Activated naive CD8-positive, alpha-beta T cell treated with anti-CD3 and anti-CD28 coated beads, Interleukin-2, amount 10 ng/mL, durations not matched to agents 7 days and 5 days (primary cell): ENCODE measurements around the gene MTHFS. TPM values are rescaled to one million over a fixed set of nuclear protein-coding genes. Genes with fewer than 3 reads are reported as not detected.
"Not testable (repeated sequence)": the region's sequence is repeated elsewhere in the genome, so short reads cannot be mapped to it uniquely, and the experiment has no call there.

Experiments
- ATAC-seq: fragments of 150-1000 bp; cut with Tn5 transposase; one replicate; pipeline ENCODE4 v1.10.0; 2021; ENCODE audit warnings: low read depth, moderate library complexity
- POLR2A ChIA-PET: fragments of 350-600 bp; sonication (Branson Sonifier 250); formaldehyde crosslinking; loops from one replicate; lab custom pipeline; 2021; ENCODE audit warnings: antibody characterized with exemption; lab: Charles Lee
- DNase-seq: peaks from one replicate; pipeline ENCODE4 v3.0.0; 2021
- H3K27ac Mint-ChIP-seq: one replicate; pipeline ENCODE4 v1.8.0; 2022; ENCODE audit warnings: mild to moderate bottlenecking, mixed read lengths
- H3K27me3 Mint-ChIP-seq: one replicate; pipeline ENCODE4 v1.8.0; 2022; ENCODE audit warnings: mild to moderate bottlenecking, moderate library complexity, mixed read lengths
- H3K36me3 Mint-ChIP-seq: one replicate; pipeline ENCODE4 v1.8.0; 2021; ENCODE audit warnings: mild to moderate bottlenecking, mixed read lengths
- H3K4me1 Mint-ChIP-seq: one replicate; pipeline ENCODE4 v1.8.0; 2021; ENCODE audit warnings: mixed read lengths
- H3K4me3 Mint-ChIP-seq: one replicate; pipeline ENCODE4 v1.8.0; 2022; ENCODE audit warnings: mild to moderate bottlenecking, moderate library complexity, mixed read lengths
- H3K9me3 Mint-ChIP-seq: one replicate; pipeline ENCODE4 v1.8.0; 2021; ENCODE audit warnings: mixed read lengths
- total RNA-seq, 2 experiments: library from RNA; stranded (reverse); gene quantifications; one replicate each; pipeline ENCODE4 v1.2.3, GENCODE V29; 2021

The MTHFS gene
- total RNA-seq, 2 experiments from 2014 or later = 31.5 to 32.0 TPM

DNA sequence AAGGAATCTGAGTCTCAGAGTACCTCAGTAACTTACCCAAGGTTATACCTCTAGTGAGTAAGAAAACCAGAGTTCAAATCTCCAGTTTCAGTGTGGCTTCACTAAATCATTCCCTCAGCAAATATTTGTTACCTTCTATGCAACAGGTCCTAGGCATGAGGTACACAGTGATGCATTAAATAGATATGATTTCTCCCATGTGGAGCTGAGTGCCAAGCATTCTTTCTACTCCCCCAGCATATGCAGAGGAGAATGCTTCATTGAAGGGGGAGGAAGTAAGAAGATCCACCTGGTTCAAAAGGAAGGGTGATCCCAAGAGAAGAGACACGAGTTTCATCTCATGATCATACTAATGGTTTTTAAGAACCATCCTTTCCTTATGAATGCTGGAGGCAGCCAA is 6.8 kb upstream of the MTHFS start:
- peak overlapping the region; percentile 14 for H3K27ac Mint-ChIP-seq
- ATAC-seq (no peak), DNase-seq (no peak)
- no peaks in the 10 kb centered on the region for H3K27me3 Mint-ChIP-seq
- H3K9me3 Mint-ChIP-seq = peaks cover 1% of the 10 kb centered on the region
- peaks cover 40% of the 10 kb centered on the region for H3K36me3 Mint-ChIP-seq
- H3K4me1 Mint-ChIP-seq = peaks cover 18% of the 10 kb centered on the region
- POLR2A ChIA-PET = interaction anchor here (1.0 kb wide), 1 partner anchor 19 kb away, joined by 3 read pairs; no protein-coding TSS in a partner anchor
- no peak overlapping the region for H3K4me3 Mint-ChIP-seq

DNA sequence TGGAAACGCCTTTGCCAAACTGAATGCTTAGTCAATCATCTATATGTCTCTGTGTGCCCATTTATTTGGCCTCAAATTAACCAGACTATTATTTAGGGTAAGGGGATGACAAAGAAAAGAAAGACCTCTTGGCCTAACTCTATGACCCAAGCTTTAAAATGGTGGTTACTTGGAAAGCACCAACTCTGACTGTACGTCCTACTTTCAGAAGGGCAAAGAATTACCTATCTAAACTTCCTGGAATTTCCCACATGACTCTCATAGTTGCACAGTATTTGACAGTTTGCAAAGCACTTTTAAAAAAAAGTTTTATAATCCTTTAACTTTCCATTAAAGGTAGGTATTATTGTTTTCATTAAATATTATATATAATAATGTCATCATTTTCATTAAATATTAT is 6.3 kb upstream of the MTHFS start:
- Mint-ChIP-seq H3K27me3 (no peaks in the 10 kb centered on the region), H3K27ac (no peak overlapping the region), H3K4me1 (peaks cover 21% of the 10 kb centered on the region), H3K4me3 (no peak overlapping the region), H3K9me3 (peaks cover 1% of the 10 kb centered on the region), H3K36me3 (peaks cover 40% of the 10 kb centered on the region)
- POLR2A ChIA-PET = no interaction called here
- ATAC-seq (no peak), DNase-seq (no peak)

DNA sequence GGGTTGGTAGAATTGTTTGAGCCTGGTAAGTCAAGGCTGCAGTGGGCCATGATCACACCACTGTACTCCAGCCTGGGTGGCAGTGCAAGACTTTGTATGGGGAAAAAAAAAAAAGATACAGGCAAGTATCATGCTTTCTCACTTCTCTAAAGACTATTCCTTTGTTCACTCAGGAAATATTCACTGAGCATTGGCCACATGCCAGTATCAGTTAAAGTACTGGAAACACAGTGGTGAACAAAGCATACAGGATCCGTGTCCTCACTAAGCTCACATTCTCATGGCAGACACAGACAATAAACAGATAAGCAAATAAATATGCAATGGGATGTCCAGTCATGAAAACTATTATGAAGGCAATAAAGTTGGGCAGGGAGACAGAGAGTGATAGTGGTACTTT is 5.1 kb upstream of the MTHFS start:
- H3K36me3 Mint-ChIP-seq = peaks cover 35% of the 10 kb centered on the region
- POLR2A ChIA-PET = interaction anchor here (0.7 to 1.4 kb wide), 2 partner anchors 21 to 196 kb away, joined by 3 to 7 read pairs; no protein-coding TSS in a partner anchor
- peaks cover 1% of the 10 kb centered on the region for H3K9me3 Mint-ChIP-seq
- H3K27me3 Mint-ChIP-seq = no peaks in the 10 kb centered on the region
- H3K4me3 Mint-ChIP-seq = no peak overlapping the region
- no peak overlapping the region for H3K27ac Mint-ChIP-seq
- no peak for DNase-seq
- peaks cover 24% of the 10 kb centered on the region for H3K4me1 Mint-ChIP-seq
- ATAC-seq = no peak

DNA sequence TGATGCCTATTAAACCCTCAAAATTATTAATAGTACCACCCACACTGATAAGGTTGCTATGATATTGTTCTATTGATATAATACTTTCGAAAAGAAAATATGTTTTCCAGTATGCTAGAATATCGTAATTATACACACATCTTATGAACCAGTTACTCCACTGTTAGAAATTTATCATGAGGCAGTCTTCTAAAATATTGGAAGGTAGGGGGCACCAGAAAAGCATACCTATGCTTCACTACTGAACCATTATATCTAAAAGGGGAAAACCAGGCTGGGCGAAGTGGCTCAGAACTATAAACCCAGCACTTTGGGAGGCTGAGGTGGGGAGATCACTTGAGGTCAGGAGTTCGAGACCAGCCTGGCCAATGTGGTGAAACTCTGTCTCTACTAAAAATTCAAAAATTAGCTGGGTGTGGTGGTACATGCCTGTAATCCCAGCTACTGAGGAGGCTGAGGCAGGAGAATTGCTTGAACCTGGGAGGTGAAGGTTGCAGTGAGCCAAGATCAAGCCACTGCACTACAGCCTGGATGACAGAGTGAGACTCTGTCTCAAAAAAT is 4.1 kb upstream of the MTHFS start:
- not testable (repeated sequence) for H3K27ac Mint-ChIP-seq, ATAC-seq, H3K4me3 Mint-ChIP-seq, H3K27me3 Mint-ChIP-seq, H3K9me3 Mint-ChIP-seq, DNase-seq
- Mint-ChIP-seq H3K4me1 (peaks cover 26% of the 10 kb centered on the region), H3K36me3 (peaks cover 26% of the 10 kb centered on the region)
- POLR2A ChIA-PET = interaction anchor here (1.4 kb wide), 1 partner anchor 22 kb away, joined by 7 read pairs; no protein-coding TSS in a partner anchor

DNA sequence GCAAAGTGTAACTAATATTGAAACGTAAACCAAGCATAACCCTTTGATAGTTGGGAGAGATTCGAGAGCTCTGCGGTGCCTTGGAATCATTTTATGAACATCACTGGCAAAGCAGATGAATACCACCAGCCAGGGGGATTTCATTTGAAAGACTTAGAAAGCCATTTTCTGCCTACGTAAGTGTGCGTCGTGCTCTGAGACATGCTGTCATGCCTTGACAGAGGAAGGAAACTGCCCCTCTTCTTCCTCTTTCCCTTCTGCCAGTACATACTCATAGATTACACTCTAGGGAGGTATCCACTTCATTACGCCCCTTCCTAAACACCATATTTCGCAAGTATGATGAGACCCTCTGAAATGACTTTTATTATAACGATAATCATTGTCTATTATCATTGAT is 3.3 kb upstream of the MTHFS start:
- H3K9me3 Mint-ChIP-seq = peaks cover 1% of the 10 kb centered on the region
- peaks cover 24% of the 10 kb centered on the region for H3K36me3 Mint-ChIP-seq
- peaks cover 32% of the 10 kb centered on the region for H3K4me1 Mint-ChIP-seq
- POLR2A ChIA-PET = interaction anchor here (5.7 kb wide), 1 partner anchor 23 kb away, joined by 94 read pairs; no protein-coding TSS in a partner anchor
- H3K27me3 Mint-ChIP-seq = no peaks in the 10 kb centered on the region
- no peak for ATAC-seq
- no peak overlapping the region for H3K27ac Mint-ChIP-seq
- no peak overlapping the region for H3K4me3 Mint-ChIP-seq
- DNase-seq = no peak

DNA sequence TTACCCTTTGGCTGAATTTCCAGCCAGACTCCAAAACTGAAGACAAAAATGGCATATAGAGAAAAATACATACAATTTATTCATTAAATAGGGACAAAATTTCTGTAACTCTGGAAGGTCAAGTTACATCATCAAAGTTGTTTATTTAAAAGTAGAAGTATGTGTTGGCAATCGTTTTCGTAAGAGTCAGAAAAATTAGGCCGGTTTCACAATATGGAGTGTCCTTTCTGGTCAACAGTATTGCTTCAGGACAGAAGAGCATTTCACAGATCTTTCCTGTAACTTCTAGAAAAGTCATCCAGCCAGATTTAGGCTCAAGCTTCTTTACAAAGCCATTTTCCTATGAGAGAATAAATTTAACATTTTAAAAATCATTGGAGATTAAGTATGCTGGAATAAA is 2.0 kb upstream of the MTHFS start:
- POLR2A ChIA-PET = interaction anchor here (0.6 to 5.7 kb wide), 4 partner anchors 10 to 71 kb away, joined by 3 to 94 read pairs (median 32); partner anchors contain the start of gene BCL2A1
- not testable (repeated sequence) for H3K4me3 Mint-ChIP-seq, H3K9me3 Mint-ChIP-seq, ATAC-seq, H3K27me3 Mint-ChIP-seq, DNase-seq
- H3K4me1 Mint-ChIP-seq = peaks cover 34% of the 10 kb centered on the region
- H3K36me3 Mint-ChIP-seq = peaks cover 28% of the 10 kb centered on the region
- peak overlapping the region; percentile 92 for H3K27ac Mint-ChIP-seq

DNA sequence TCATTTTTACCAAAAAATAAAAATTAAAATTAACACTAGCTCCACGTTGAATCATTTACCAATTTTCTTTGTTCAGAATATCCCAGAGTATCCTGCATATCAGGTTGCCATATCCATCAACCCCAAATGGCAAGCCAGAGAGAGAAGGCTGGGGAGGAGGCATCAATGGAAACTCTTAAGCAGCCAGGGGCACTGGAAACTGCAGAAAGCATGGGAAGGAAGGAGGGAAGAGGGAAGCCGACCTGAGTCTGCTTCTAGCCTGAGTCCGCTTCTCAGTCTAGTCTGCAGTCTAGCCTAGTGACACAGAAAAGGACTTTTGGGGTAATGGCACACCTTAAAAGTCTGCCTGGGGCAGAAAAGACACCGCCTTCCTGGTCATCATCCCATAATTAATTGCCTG is 1.6 kb upstream of the MTHFS start:
- Mint-ChIP-seq H3K36me3 (peaks cover 27% of the 10 kb centered on the region), H3K4me1 (peaks cover 32% of the 10 kb centered on the region), H3K9me3 (no peaks in the 10 kb centered on the region), H3K4me3 (peak overlapping the region; percentile 50), H3K27me3 (no peaks in the 10 kb centered on the region), H3K27ac (peak overlapping the region; percentile 92)
- DNase-seq (no peak), ATAC-seq (no peak)
- POLR2A ChIA-PET = interaction anchor here (0.6 to 5.7 kb wide), 8 partner anchors 11 to 174 kb away, joined by 3 to 94 read pairs (median 4); partner anchors contain the start of gene BCL2A1

DNA sequence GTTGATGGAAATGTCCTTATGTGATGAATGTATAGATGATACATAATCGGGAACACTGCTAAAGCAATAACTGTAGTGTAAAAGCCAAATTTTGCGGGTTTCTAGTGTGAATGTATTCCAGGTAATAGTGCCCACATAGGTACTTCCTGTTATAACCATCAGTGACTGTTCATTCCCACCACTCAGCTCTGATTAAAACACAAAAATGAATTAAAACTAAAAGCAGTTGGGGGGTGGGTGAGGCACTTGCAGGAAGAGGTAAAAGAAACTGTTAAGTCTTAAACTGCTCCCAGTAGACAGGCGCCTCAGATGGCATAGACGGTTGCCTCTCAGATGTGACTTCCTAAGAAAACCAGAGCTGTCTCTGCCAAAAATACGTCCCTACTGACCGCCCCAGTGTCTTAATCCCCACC is 893 bp upstream of the MTHFS start:
- Mint-ChIP-seq H3K4me3 (peak overlapping the region; percentile 82), H3K36me3 (peaks cover 26% of the 10 kb centered on the region), H3K27ac (peak overlapping the region; percentile 92), H3K4me1 (peaks cover 32% of the 10 kb centered on the region), H3K27me3 (no peaks in the 10 kb centered on the region), H3K9me3 (no peaks in the 10 kb centered on the region)
- ATAC-seq (peak; percentile 9), DNase-seq (no peak)
- POLR2A ChIA-PET = interaction anchor here (0.8 to 5.7 kb wide), 7 partner anchors 8 to 175 kb away, joined by 3 to 94 read pairs (median 7); partner anchors contain the start of gene BCL2A1

DNA sequence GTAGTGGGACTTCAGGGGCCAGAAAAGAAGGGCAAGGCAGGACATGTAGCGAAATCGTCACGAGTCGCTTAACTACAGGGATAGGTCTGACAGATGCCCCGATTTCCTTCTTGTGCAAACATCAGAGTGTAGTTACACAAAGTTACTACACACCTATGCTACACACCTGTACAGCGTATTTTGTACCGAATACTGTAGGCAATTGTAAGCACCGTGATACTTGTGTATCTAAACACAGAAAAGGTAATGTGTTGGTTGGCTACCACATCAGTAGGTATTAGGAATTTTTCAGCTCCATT is 515 bp upstream of the MTHFS start:
- ATAC-seq = no peak

DNA sequence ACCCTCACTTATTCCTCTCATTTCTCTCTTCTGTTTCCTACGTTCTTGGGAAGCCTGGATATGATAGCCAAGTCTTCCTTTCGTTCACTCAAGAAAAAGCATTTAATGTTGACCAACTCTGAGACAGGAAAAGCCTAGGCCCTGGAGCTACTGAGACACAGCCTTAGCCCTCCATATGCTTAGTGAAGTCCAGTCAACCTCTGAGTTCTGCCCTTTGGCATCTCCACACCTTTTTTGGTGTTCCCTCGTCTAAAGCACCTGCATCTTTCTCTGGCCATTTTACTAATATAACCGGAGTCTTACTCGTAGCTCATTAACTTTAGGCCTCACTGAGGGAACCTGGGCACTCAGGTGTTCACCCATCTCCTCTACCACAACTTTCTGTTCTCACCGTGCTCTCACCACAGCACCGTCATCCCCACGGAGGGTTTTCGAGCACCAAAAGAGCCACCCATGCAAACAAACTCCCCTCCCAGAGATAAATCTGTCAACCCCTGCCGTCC is 632 bp downstream of the MTHFS start:
- no peaks in the 10 kb centered on the region for H3K9me3 Mint-ChIP-seq
- H3K36me3 Mint-ChIP-seq = peaks cover 30% of the 10 kb centered on the region
- POLR2A ChIA-PET = interaction anchor here (0.5 to 5.7 kb wide), 12 partner anchors 9 to 264 kb away, joined by 3 to 94 read pairs (median 6); partner anchors contain the start of gene BCL2A1
- H3K4me1 Mint-ChIP-seq = peaks cover 27% of the 10 kb centered on the region
- DNase-seq = no peak
- H3K4me3 Mint-ChIP-seq = peak overlapping the region; percentile 95
- peak; percentile 1 for ATAC-seq
- no peaks in the 10 kb centered on the region for H3K27me3 Mint-ChIP-seq
- peak overlapping the region; percentile 96 for H3K27ac Mint-ChIP-seq

More for the DNA sequence above, 515 bp upstream of the MTHFS start:
- peak overlapping the region; percentile 82 for H3K4me3 Mint-ChIP-seq
- peak overlapping the region; percentile 92 for H3K27ac Mint-ChIP-seq
- no peak for DNase-seq
- H3K9me3 Mint-ChIP-seq = no peaks in the 10 kb centered on the region
- peaks cover 25% of the 10 kb centered on the region for H3K36me3 Mint-ChIP-seq
- POLR2A ChIA-PET = interaction anchor here (0.6 to 5.7 kb wide), 8 partner anchors 9 to 95 kb away, joined by 3 to 94 read pairs (median 7); partner anchors contain the start of gene BCL2A1
- H3K27me3 Mint-ChIP-seq = no peaks in the 10 kb centered on the region
- H3K4me1 Mint-ChIP-seq = peaks cover 29% of the 10 kb centered on the region

DNA sequence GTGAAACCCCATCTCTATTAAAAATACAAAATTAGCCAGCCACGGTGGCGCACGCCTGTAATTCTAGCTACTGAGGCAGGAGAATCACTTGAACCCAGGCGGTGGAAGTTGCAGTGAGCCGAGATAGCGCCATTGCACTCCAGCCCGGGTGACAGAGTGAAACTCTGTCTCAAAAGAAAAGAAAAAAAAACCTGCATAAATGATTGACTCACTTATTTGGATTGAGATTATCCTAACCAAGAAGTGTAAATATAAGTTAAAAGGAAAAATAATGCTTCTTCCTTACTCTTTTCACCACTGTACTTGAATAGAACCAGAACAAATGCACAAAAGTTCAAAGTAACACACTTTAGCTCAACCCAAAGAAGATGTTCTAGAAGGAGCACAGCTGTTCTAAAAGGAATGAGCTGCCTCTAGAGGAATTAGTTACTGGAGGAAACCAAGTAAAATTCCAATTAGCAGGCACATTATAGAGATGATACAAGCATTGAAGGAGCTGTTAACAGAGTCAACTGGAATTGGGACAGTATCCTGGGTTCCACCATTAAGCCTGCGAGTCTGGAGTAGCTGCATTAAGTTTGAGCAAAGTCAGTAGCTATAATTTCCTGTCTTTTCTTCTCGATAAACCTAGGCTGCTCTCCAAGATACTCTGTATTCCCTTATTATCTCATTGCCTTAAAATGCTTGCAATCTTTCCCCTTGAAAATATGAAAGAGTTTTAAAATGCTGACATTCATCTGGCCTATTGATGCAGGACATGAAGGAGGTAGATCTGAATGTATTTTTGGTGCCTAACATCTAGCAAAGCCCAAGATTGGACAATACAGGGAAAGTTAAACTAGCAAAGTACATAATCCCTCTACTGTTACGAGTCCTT is 9.5 kb downstream of the MTHFS start:
- no peak overlapping the region for H3K27ac Mint-ChIP-seq
- H3K9me3 Mint-ChIP-seq = no peaks in the 10 kb centered on the region
- H3K4me1 Mint-ChIP-seq = peaks cover 12% of the 10 kb centered on the region
- DNase-seq (no peak), ATAC-seq (no peak)
- POLR2A ChIA-PET = interaction anchor here (2.0 kb wide), 1 partner anchor 9 kb away, joined by 8 read pairs; no protein-coding TSS in a partner anchor
- H3K36me3 Mint-ChIP-seq = peaks cover 69% of the 10 kb centered on the region
- no peaks in the 10 kb centered on the region for H3K27me3 Mint-ChIP-seq
- H3K4me3 Mint-ChIP-seq = no peak overlapping the region

DNA sequence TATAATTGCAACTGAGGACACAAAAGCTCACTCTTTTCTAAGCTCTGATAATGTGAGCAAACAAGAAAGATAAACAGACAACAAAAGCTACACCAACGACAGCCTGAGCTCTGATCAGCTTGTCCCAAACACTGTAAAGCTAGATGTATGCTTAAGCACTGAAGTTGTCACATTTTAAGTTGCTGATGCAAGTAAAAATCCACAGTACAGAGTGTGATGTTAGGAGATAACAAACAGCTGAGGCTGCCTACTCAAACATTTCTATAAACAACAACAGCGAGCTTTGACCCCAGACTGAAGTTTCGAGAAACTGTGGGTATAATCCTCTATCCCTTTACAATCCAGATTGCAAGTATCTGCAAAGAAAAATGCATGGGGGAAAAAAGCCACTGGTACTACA is 10.7 kb downstream of the MTHFS start:
- POLR2A ChIA-PET = interaction anchor here (2.0 kb wide), 1 partner anchor 10 kb away, joined by 8 read pairs; no protein-coding TSS in a partner anchor
- no peak overlapping the region for H3K4me3 Mint-ChIP-seq
- peaks cover 1% of the 10 kb centered on the region for H3K9me3 Mint-ChIP-seq
- no peak overlapping the region for H3K27ac Mint-ChIP-seq
- H3K27me3 Mint-ChIP-seq = no peaks in the 10 kb centered on the region
- DNase-seq = no peak
- H3K36me3 Mint-ChIP-seq = peaks cover 71% of the 10 kb centered on the region
- no peak for ATAC-seq
- peaks cover 11% of the 10 kb centered on the region for H3K4me1 Mint-ChIP-seq

DNA sequence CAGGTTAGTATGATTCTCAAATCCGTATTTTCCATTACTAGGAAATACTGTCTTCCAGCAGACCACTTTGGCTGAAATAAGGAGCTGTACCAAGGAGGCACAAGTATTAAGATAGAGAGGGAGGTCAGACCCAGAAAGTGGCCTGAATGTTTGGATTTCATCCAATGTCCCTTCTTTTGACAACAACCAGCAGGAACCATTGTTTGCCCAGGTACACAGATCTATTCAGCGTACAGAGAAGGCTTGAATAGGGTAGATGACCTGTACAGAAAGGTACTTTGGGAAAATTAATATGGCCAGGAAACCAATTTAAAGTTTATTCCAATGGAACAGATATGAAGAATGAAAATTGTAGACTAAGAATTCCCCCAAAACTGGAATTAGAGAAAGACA is 12.6 kb downstream of the MTHFS start:
- ATAC-seq (no peak), DNase-seq (no peak)
- no peak overlapping the region for H3K4me3 Mint-ChIP-seq
- H3K4me1 Mint-ChIP-seq = peaks cover 8% of the 10 kb centered on the region
- H3K9me3 Mint-ChIP-seq = peaks cover 7% of the 10 kb centered on the region
- no peaks in the 10 kb centered on the region for H3K27me3 Mint-ChIP-seq
- H3K27ac Mint-ChIP-seq = no peak overlapping the region
- peaks cover 77% of the 10 kb centered on the region for H3K36me3 Mint-ChIP-seq
- POLR2A ChIA-PET = interaction anchor here (0.9 kb wide), 1 partner anchor 8 kb away, joined by 3 read pairs; no protein-coding TSS in a partner anchor
